K562 (cell line): ENCODE results near the gene SPI1. TPM values are rescaled to one million over a fixed set of nuclear protein-coding genes. Genes with fewer than 3 reads are reported as not detected.

Experiments used
- EZH2 ChIP-seq: IDR thresholded peaks from 2 replicates; pipeline ENCODE4 v1.6.1; 2012; ENCODE audit warnings: low read depth, mild to moderate bottlenecking, inconsistent platforms, low read length, borderline replicate concordance
- FOXA1 ChIP-seq: fragments of 450-650 bp; IDR thresholded peaks from 2 replicates; pipeline ENCODE4 v1.6.1; 2016; ENCODE audit warnings: mild to moderate bottlenecking, borderline replicate concordance
- MLX ChIP-seq, 2 experiments: fragments of 450-650 bp in 1 of 2; sonication (generic) in 1 of 2; formaldehyde crosslinking; conservative IDR thresholded peaks; 2 replicates each; pipeline versions ENCODE4 v1.4.0 to v1.8.1; 2020 to 2022; ENCODE audit warnings: mild to moderate bottlenecking in 1 of 2, missing genetic modification reagents in 1 of 2
- RERE ChIP-seq: sonication (generic); formaldehyde crosslinking; IDR thresholded peaks from 2 replicates; pipeline ENCODE4 v1.8.0; 2023; ENCODE audit warnings: missing genetic modification reagents, mild to moderate bottlenecking, borderline replicate concordance
- REST ChIP-seq, 2 experiments: fragments of 450-650 bp; formaldehyde crosslinking in 1 of 2; IDR thresholded peaks; 2 replicates each; pipeline versions ENCODE4 v1.4.0 to v1.6.1; 2014 to 2020; ENCODE audit warnings: mild to moderate bottlenecking in 2 of 2, borderline replicate concordance in 1 of 2, low read depth in 1 of 2
- SMARCA5 ChIP-seq: fragments of 450-650 bp; IDR thresholded peaks from 2 replicates; pipeline ENCODE4 v1.6.1; 2016
- THRAP3 ChIP-seq: fragments of 450-650 bp; IDR thresholded peaks from 2 replicates; pipeline ENCODE4 v1.6.1; 2016; ENCODE audit warnings: mild to moderate bottlenecking, inconsistent platforms, borderline replicate concordance
- U2AF2 ChIP-seq: fragments of 200-400 bp; formaldehyde crosslinking; optimal IDR thresholded peaks from 2 replicates; pipeline ENCODE3; 2017; ENCODE audit warnings: low read depth, mild to moderate bottlenecking, low read length
- ZNF586 ChIP-seq: fragments of 450-650 bp; formaldehyde crosslinking; conservative IDR thresholded peaks from 2 replicates; pipeline ENCODE4 v1.4.0; 2020; ENCODE audit warnings: mild to moderate bottlenecking, moderate library complexity
- polyA plus RNA-seq, 8 experiments: library from polyadenylated mRNA; depleted of rRNA in 4 of 8; stranded (reverse) in 5 of 8; unstranded in 3 of 8; fragments of >200 nt; fragmentation: Nextera tagmentation in 2 of 8; fragmentation: Illumina TruSeq in 1 of 8; extraction: Ambion mirVana in 2 of 8; extraction: Trizol in 1 of 8; gene quantifications; 2 replicates each; pipeline versions ENCODE4 v1.2.1 to v1.2.3, GENCODE V29; 2011 to 2014; ENCODE audit warnings: inconsistent platforms in 1 of 8, missing spikeins in 1 of 8
- total RNA-seq, 7 experiments: library from RNA; depleted of rRNA in 6 of 7; stranded (reverse); fragments of >200 nt in 6 of 7; fragmentation: Illumina TruSeq in 2 of 7; extraction: Trizol in 2 of 7; gene quantifications; 2 replicates each; pipeline versions ENCODE4 v1.2.1 to v1.2.3, GENCODE V29; 2011 to 2021; ENCODE audit warnings: low replicate concordance in 1 of 7
- TF ChIP-seq, protein P1 (sequence below), 3 experiments: fragments of 200-800 bp in 1 of 3; sonication (Bioruptor generic) in 1 of 3; sonication (generic) in 1 of 3; formaldehyde crosslinking in 1 of 3; IDR thresholded peaks; 2 replicates each; pipeline versions ENCODE4 v1.6.1 to v1.8.0; 2016 to 2022; ENCODE audit warnings: mild to moderate bottlenecking in 2 of 3, missing compliant biosample characterization in 2 of 3, missing genetic modification characterization in 2 of 3, missing genetic modification reagents in 1 of 3

SPI1 gene
- total and polyA plus RNA-seq, 9 of the 15 experiments (the other 6 are each of a cell fraction or from before 2014, with no cell fraction given): 0.10 to 33.7 (median 10.3) TPM

DNA sequence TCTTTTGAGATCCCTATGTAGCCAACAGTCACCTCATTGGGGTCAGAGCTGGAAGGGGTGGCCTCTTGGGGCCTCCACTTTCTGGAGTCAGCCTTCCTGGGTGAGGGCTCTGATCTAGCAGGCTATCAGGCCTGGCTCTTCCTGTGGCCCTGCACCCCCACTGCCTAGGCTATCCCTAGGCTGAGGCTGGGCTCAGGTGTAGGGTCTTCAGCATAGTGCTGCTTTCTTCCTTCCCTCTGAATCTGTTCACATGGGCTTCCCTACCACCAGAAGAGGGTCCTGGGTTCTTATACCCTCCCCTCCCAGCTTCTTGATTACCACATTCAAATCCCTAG is 456 bp upstream of the SPI1 start (continued):
- TF ChIP-seq REST (IDR thresholded peaks at IDR 0.05; ENCODE audit: borderline replicate concordance): no peak
- no peak for TF ChIP-seq REST (CRISPR knock-in tag; IDR thresholded peaks at IDR 0.05; ENCODE audit: low read depth)
- TF ChIP-seq U2AF2: no peak
- TF ChIP-seq SMARCA5: no peak
- no peak for TF ChIP-seq RERE (CRISPR knock-in tag)
- no peak for TF ChIP-seq EZH2
- no peak for TF ChIP-seq MLX (CRISPR knock-in tag; conservative IDR thresholded peaks at IDR 0.05)
- TF ChIP-seq, protein P1, sequence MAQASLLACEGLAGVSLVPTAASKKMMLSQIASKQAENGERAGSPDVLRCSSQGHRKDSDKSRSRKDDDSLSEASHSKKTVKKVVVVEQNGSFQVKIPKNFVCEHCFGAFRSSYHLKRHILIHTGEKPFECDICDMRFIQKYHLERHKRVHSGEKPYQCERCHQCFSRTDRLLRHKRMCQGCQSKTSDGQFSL (CRISPR knock-in tag; IDR thresholded peaks at IDR 0.05): peak; percentile 85
- TF ChIP-seq, protein P1 (tag; IDR thresholded peaks at IDR 0.05): no peak; a peak in 1 of 4 replicates
- TF ChIP-seq THRAP3: no peak
- TF ChIP-seq FOXA1: no peak
- TF ChIP-seq ZNF586: no peak
